GM12864 (cell line): Measurements from ENCODE around the gene KLHL34.

Source experiments
- DNase-seq: peaks from one replicate; pipeline ENCODE4 v3.0.0-alpha.2; 2011; ENCODE audit warnings: low read depth
- H3K4me3 ChIP-seq: 2 replicates; pipeline ENCODE4 v1.5.1; 2011; ENCODE audit warnings: mild to moderate bottlenecking, low read depth, low read length, control low read depth
- TF ChIP-seq, protein P1 (sequence below): IDR thresholded peaks from 2 replicates; pipeline ENCODE4 v1.5.1; 2011; ENCODE audit warnings: low read depth, mild to moderate bottlenecking, moderate library complexity, low read length, control low read depth, inconsistent platforms; ENCODE audit errors: missing control alignments

Gene KLHL34

DNA sequence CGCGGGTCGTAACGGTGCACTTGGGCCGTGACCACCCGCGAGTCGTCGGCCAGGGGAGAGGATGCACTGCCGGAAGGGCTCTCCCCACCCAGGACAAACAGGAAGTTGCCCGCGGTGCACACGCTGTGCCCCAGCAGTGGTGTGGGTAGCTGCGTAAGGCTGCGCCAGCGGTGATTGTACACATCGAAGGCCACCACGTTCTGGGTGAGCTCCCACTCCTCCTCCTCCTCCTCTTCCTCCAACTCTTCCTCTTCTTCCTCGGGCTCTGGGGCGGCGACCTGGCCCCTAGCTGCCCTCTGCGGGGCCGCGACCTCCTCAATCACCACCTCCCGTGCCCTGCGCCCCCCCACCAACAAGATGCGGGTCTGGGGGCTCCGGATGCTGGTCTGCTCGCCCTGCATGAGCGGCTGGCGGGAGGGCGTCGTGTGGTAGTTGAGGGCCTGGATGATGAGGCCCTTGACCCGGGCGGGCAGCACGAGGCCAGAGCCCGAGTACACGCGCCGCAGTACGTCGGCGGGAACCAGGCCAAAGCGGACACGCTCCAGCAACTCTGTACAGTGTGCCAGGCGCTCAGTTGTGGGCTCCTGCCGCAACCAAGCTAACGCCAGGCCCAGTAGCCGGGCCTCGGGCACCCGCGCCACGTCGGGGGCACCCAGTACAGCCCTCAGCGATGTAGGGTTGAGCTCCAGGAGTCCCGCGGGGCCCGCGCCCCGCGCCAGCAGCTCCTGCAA is 1.4 kb downstream of the KLHL34 start:
- H3K4me3 ChIP-seq = no peak overlapping the region; the same call in 1 of the 2 replicates
- TF ChIP-seq, protein P1, sequence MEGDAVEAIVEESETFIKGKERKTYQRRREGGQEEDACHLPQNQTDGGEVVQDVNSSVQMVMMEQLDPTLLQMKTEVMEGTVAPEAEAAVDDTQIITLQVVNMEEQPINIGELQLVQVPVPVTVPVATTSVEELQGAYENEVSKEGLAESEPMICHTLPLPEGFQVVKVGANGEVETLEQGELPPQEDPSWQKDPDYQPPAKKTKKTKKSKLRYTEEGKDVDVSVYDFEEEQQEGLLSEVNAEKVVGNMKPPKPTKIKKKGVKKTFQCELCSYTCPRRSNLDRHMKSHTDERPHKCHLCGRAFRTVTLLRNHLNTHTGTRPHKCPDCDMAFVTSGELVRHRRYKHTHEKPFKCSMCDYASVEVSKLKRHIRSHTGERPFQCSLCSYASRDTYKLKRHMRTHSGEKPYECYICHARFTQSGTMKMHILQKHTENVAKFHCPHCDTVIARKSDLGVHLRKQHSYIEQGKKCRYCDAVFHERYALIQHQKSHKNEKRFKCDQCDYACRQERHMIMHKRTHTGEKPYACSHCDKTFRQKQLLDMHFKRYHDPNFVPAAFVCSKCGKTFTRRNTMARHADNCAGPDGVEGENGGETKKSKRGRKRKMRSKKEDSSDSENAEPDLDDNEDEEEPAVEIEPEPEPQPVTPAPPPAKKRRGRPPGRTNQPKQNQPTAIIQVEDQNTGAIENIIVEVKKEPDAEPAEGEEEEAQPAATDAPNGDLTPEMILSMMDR = no peak
- no peak for DNase-seq

DNA sequence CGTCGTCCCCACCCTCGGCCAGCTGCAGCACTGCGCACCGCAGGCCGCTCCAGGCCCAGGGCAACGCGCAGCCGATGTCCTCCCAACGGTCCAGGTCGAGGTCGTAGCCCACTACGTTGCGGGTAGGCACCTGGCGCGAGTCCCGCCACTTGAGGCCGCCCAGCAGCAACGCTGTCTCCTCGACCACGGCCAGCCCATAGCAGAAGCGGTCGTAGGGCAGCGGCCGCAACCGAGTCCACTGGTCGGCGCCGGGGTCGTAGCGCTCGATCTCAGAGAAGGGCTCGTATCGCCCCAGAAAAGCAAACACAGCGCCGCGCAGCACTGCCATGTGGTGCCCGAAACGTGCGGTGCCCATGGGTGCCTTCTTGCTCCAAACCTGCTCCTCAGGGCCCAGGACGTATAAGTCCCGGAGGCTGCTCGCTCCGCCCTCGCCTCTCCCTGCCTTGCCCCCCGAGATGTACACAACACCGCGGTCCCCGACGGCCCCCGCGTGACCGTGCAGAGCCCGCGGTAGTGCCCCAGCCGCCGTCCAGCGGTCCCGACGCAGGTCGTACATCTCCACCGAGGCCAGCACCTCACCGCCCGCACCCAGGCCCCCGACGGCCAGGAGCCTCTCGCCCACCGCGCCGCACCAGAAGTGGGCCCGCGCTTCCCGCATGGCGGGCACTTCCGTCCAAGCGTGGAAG is 2.1 kb downstream of the KLHL34 start:
- H3K4me3 ChIP-seq = no peak overlapping the region; the same call in 1 of the 2 replicates
- TF ChIP-seq, protein P1 = no peak
- no peak for DNase-seq

DNA sequence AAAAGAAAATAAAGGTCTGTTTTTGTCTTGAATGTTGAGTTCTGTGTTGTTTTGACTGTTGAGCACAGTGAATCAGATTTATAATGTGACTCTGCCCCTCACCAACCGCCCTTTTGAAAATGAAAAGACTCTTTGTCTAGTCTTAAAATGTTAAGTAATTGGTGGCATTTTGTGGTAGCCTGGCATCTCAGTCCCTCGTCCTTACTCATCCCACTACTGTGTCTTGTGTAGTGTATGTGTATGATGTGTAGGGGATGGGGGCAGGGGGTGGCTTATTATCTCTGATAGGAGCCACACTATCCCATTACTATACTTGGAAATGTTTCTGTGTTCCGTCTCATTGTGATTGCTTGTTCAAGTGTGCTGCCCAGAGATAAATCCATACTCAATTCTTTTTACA is 12.2 kb downstream of the KLHL34 start:
- no peak overlapping the region for H3K4me3 ChIP-seq
- TF ChIP-seq, protein P1 = no peak
- no peak for DNase-seq

DNA sequence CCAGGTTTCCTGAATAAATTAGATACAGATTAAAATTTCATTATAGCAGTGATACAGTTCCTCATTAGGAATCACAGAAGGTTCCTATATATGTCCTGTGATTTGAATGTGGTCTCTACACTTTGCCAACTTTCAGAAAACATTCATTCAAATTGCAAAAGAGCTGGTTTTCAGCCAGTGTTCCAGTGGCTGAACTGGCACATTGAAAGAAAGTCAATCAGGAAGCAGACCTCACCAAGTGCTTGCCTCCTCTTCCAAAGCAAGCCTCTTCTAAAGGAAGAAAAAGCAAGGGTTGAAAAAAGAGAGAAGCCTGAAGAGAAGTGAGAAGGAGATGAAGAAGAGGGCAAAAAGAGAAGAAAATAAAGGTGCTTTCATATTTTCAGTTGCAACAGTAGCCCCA is 12.7 kb downstream of the KLHL34 start:
- H3K4me3 ChIP-seq = no peak overlapping the region
- TF ChIP-seq, protein P1 = no peak
- DNase-seq = no peak

DNA sequence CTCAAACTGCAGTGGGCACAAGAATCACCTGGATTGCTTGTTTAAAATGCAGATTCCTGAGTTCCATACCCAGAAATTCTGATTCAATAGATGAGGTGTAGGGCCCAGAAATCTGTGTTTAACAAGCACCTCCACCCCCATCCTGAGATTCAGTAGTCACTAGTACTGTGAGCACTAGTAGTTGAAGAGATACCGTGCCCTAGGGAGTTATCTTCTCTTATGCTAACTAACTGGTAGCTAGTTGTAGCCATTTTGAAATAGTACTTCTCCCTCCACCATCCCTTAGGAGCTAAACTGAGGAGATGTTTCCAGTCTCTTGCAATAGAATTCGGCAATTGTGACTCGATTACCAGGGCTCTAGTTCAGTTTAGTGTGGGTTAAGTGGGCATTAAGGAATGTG is 18.4 kb downstream of the KLHL34 start:
- H3K4me3 ChIP-seq = no peak overlapping the region
- DNase-seq = no peak
- TF ChIP-seq, protein P1 = no peak

DNA sequence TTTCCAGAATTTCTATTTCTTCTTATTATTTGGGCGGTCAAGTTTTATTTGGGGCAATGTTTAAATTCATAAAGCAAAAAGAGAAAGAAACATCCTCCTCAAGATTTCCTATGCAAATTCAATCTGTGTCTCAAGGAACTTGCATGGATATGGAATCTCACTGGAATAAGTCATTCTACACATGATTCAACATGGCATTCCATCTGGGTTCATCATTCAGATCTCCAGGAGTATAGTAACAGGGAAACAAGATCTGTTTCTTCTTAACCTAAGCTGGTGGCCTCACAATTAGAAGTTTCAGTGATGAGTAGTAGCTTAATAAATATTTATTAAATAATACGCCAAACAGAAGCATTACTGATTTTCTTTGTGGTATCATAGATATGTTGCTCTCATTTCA is 19.8 kb downstream of the KLHL34 start:
- DNase-seq = no peak
- TF ChIP-seq, protein P1 = no peak
- no peak overlapping the region for H3K4me3 ChIP-seq
